Caco-2 (cell line): ENCODE measurements around the gene COA7. TPM values are rescaled to one million over a fixed set of nuclear protein-coding genes. Genes with fewer than 3 reads are reported as not detected.
"Not testable (repeated sequence)": the region's sequence is repeated elsewhere in the genome, so short reads cannot be mapped to it uniquely, and the experiment has no call there.

Experiments used
- BruUV-seq: library from RNA; stranded (reverse); fragments of 400-500 nt; replicated peaks from 2 replicates; lab custom pipeline; 2021; lab: Mats Ljungman, UMichigan
- CTCF ChIA-PET: fragments of 300-600 bp; sonication (Branson Sonifier 250); formaldehyde crosslinking; loops from one replicate; lab custom pipeline; 2022; ENCODE audit warnings: antibody characterized with exemption; lab: Charles Lee
- POLR2A ChIA-PET: fragments of 300-600 bp; sonication (Branson Sonifier 250); formaldehyde crosslinking; loops from one replicate; lab custom pipeline; 2022; ENCODE audit warnings: antibody characterized with exemption; lab: Charles Lee
- DNase-seq, 2 experiments: peaks; one replicate each; pipeline versions ENCODE4 v3.0.0 to v3.0.0-alpha.2; 2020 to 2022
- H3K27me3 ChIP-seq: replicated peaks from 2 replicates; pipeline ENCODE4 v1.6.0; 2011; ENCODE audit warnings: low read length; ENCODE audit not compliant: control insufficient read depth, insufficient read depth
- H3K36me3 ChIP-seq: 2 replicates; pipeline ENCODE4 v1.5.1; 2011; ENCODE audit warnings: low read length; ENCODE audit not compliant: control insufficient read depth, insufficient read depth
- H3K4me1 ChIP-seq: fragments of 250-450 bp; sonication (Bioruptor Pico); 2 replicates; pipeline ENCODE4 v1.5.1; 2020; ENCODE audit warnings: mild to moderate bottlenecking
- H3K4me3 ChIP-seq: 2 replicates; pipeline ENCODE4 v1.5.1; 2011; ENCODE audit warnings: low read depth, mild to moderate bottlenecking, control low read depth, low read length
- H3K9me3 ChIP-seq: fragments of 250-450 bp; sonication (Bioruptor Pico); 2 replicates; pipeline ENCODE4 v1.5.1; 2020; ENCODE audit warnings: mild to moderate bottlenecking, moderate library complexity
- H3K27ac Mint-ChIP-seq: one replicate; pipeline ENCODE4 v1.8.0; 2022; ENCODE audit warnings: mixed read lengths; ENCODE audit not compliant: unreplicated experiment
- H3K27me3 Mint-ChIP-seq: one replicate; pipeline ENCODE4 v1.8.0; 2022; ENCODE audit warnings: mixed read lengths; ENCODE audit not compliant: insufficient read depth, unreplicated experiment
- H3K36me3 Mint-ChIP-seq: one replicate; pipeline ENCODE4 v1.8.0; 2022; ENCODE audit warnings: mild to moderate bottlenecking, mixed read lengths; ENCODE audit not compliant: insufficient read depth, unreplicated experiment
- H3K4me1 Mint-ChIP-seq: one replicate; pipeline ENCODE4 v1.8.0; 2022; ENCODE audit warnings: low read depth, mixed read lengths; ENCODE audit not compliant: unreplicated experiment
- H3K4me3 Mint-ChIP-seq: one replicate; pipeline ENCODE4 v1.8.0; 2022; ENCODE audit warnings: mild to moderate bottlenecking, moderate library complexity, mixed read lengths; ENCODE audit not compliant: unreplicated experiment
- H3K9me3 Mint-ChIP-seq: one replicate; pipeline ENCODE4 v1.8.0; 2022; ENCODE audit warnings: mixed read lengths; ENCODE audit not compliant: unreplicated experiment
- intact Hi-C: fragments of 100-400 bp; cut with micrococcal nuclease; formaldehyde crosslinking; loops from one replicate; pipeline ENCODE4 v1.10.0; 2022; ENCODE audit not compliant: unreplicated experiment
- total RNA-seq: library from RNA; stranded (reverse); gene quantifications from 2 replicates; pipeline ENCODE4 v1.2.3, GENCODE V29; 2022
- TF ChIP-seq, protein P1 (sequence below), 2 experiments: fragments of 200-600 bp in 1 of 2; IDR thresholded peaks; 1 replicate in 1 of 2; 2 replicates in 1 of 2; pipeline versions ENCODE4 v1.5.1 to v1.8.0; 2011 to 2022; ENCODE audit warnings: antibody characterized with exemption in 1 of 2, control low read depth in 1 of 2, inconsistent platforms in 1 of 2, low read depth in 1 of 2, low read length in 1 of 2, mild to moderate bottlenecking in 1 of 2, moderate library complexity in 1 of 2; ENCODE audit not compliant: insufficient read depth in 1 of 2, severe bottlenecking in 1 of 2, unreplicated experiment in 1 of 2

Gene COA7
- total RNA-seq, 1 experiment from 2014 or later, result 40.2 TPM

DNA sequence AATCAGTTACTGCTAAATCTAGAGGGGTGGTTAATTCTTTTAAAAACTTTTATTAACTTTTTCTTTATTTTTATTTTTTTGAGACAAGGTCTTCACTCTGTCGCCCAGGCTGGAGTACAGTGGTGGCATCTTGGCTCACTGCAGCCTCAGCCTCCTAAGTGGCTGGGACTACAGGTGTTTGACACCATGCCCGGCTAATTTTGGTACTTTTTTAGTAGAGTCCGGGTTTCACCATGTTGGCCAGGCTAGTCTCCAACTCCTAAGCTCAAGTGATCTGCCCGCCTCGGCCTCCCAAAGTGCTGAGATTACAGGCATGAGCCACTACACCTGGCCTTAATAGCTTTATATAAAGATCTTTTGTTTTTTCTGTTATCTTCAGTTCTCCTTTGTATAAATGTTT, 40.0 kb upstream of the COA7 start:
- Mint-ChIP-seq H3K4me1 (no peaks in the 10 kb centered on the region), H3K9me3 (no peaks in the 10 kb centered on the region), H3K36me3 (peaks cover 12% of the 10 kb centered on the region), H3K27me3 (no peaks in the 10 kb centered on the region), H3K4me3 (no peak overlapping the region), H3K27ac (no peak overlapping the region)
- no TSS peak for BruUV-seq
- Histone ChIP-seq H3K9me3 (no peaks in the 10 kb centered on the region), H3K4me3 (no peak overlapping the region), H3K27me3 (no peaks in the 10 kb centered on the region), H3K36me3 (no peaks in the 10 kb centered on the region), H3K4me1 (no peaks in the 10 kb centered on the region)
- ChIA-PET CTCF (interaction anchor here (0.6 kb wide), 1 partner anchor 446 kb away, joined by 4 read pairs; no protein-coding TSS in a partner anchor), POLR2A (no interaction called here)
- DNase-seq, result no peak
- TF ChIP-seq, protein P1, sequence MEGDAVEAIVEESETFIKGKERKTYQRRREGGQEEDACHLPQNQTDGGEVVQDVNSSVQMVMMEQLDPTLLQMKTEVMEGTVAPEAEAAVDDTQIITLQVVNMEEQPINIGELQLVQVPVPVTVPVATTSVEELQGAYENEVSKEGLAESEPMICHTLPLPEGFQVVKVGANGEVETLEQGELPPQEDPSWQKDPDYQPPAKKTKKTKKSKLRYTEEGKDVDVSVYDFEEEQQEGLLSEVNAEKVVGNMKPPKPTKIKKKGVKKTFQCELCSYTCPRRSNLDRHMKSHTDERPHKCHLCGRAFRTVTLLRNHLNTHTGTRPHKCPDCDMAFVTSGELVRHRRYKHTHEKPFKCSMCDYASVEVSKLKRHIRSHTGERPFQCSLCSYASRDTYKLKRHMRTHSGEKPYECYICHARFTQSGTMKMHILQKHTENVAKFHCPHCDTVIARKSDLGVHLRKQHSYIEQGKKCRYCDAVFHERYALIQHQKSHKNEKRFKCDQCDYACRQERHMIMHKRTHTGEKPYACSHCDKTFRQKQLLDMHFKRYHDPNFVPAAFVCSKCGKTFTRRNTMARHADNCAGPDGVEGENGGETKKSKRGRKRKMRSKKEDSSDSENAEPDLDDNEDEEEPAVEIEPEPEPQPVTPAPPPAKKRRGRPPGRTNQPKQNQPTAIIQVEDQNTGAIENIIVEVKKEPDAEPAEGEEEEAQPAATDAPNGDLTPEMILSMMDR (IDR thresholded peaks at IDR 0.05; ENCODE audit: insufficient read depth in 1 of 2, low read depth in 1 of 2, low read length in 1 of 2, severe bottlenecking in 1 of 2, unreplicated experiment in 1 of 2), result no peak
- intact Hi-C loops, result no loop called here

DNA sequence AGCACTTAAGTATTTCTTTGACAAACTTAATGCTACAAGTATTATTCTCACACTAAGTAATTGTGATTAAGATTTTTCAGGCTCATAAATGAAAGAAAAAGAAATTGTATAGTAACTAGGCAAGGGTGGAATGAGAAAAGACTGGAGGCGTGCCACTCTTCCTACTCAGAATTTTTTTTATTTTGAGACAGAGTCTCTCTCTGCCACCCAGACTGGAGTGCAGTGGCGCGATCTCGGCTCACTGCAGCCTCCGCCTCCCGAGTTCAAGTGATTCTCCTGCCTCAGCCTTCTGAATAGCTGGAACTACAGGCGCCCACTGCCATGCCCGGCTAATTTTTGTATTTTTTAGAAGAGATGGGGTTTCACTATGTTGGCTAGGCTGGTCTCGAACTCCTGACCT, 37.2 kb upstream of the COA7 start:
- H3K27me3 Mint-ChIP-seq, H3K4me1 ChIP-seq, H3K9me3 ChIP-seq, H3K27ac Mint-ChIP-seq, intact Hi-C loops, H3K9me3 Mint-ChIP-seq, BruUV-seq, H3K4me3 ChIP-seq, H3K36me3 ChIP-seq, H3K4me1 Mint-ChIP-seq, POLR2A ChIA-PET, H3K27me3 ChIP-seq, CTCF ChIA-PET, DNase-seq, H3K4me3 Mint-ChIP-seq, H3K36me3 Mint-ChIP-seq: not testable (repeated sequence)

DNA sequence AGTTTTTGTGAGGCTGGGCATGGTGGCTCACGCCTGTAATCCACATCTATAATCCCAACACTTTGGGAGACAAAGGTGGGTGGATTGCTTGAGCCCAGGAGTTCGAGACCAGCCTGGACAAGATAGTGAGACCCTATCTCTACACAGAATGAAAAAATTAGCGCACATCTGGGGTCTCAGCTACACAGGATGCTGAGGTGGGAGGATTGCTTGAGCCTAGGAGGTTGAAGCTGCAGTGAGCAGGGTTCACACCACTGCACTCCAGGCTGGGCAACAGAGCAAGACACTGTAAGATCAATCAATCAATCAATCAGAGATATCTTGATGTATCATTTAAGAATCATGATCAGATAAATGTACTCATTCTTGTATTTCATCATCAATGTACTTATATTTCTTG, 35.2 kb upstream of the COA7 start:
- Mint-ChIP-seq H3K27me3 (no peaks in the 10 kb centered on the region), H3K4me3 (no peak overlapping the region), H3K27ac (no peak overlapping the region), H3K36me3 (peaks cover 7% of the 10 kb centered on the region), H3K9me3 (no peaks in the 10 kb centered on the region), H3K4me1 (no peaks in the 10 kb centered on the region)
- BruUV-seq, result no TSS peak
- Histone ChIP-seq H3K27me3 (no peaks in the 10 kb centered on the region), H3K9me3 (no peaks in the 10 kb centered on the region), H3K36me3 (no peaks in the 10 kb centered on the region), H3K4me1 (no peaks in the 10 kb centered on the region), H3K4me3 (no peak overlapping the region)
- POLR2A ChIA-PET, result no interaction called here
- intact Hi-C loops, result no loop called here
- TF ChIP-seq, protein P1 (IDR thresholded peaks at IDR 0.05; ENCODE audit: insufficient read depth in 1 of 2, low read depth in 1 of 2, low read length in 1 of 2, severe bottlenecking in 1 of 2, unreplicated experiment in 1 of 2), result no peak
- CTCF ChIA-PET, result no interaction called here
- no peak for DNase-seq
